H9 (cell line): Measurements from ENCODE around the gene TRAP1. TPM values are rescaled to one million over a fixed set of nuclear protein-coding genes. Genes with fewer than 3 reads are reported as not detected.

Experiments
- DNase-seq: peaks from one replicate; pipeline ENCODE4 v3.0.0-alpha.2; 2017
- H2AFZ ChIP-seq: one replicate; pipeline ENCODE4 v1.6.1; 2013; ENCODE audit warnings: mild to moderate bottlenecking, low read length, control low read depth, moderate library complexity
- H2AK5ac ChIP-seq: 2 replicates; pipeline ENCODE4 v1.6.1; 2013; ENCODE audit warnings: low read length, control low read depth, mixed read lengths; ENCODE audit not compliant: insufficient read length
- H2BK120ac ChIP-seq: one replicate; pipeline ENCODE4 v1.6.1; 2013; ENCODE audit warnings: low read depth, mild to moderate bottlenecking, low read length, control low read depth, inconsistent platforms; ENCODE audit not compliant: poor library complexity, severe bottlenecking
- H2BK12ac ChIP-seq: 2 replicates; pipeline ENCODE4 v1.6.1; 2013; ENCODE audit warnings: low read length, control low read depth, mixed read lengths, low read depth; ENCODE audit not compliant: insufficient read length
- H2BK15ac ChIP-seq: 2 replicates; pipeline ENCODE4 v1.6.1; 2013; ENCODE audit warnings: low read depth, low read length, control low read depth
- H2BK20ac ChIP-seq: one replicate; pipeline ENCODE4 v1.6.1; 2013; ENCODE audit warnings: low read depth, mild to moderate bottlenecking, low read length, control low read depth, inconsistent platforms; ENCODE audit not compliant: poor library complexity, severe bottlenecking
- H2BK5ac ChIP-seq: 2 replicates; pipeline ENCODE4 v1.6.1; 2013; ENCODE audit warnings: low read length, control low read depth, mixed read lengths; ENCODE audit not compliant: insufficient read length
- H3K14ac ChIP-seq: 2 replicates; pipeline ENCODE4 v1.6.1; 2013; ENCODE audit warnings: low read length, control low read depth; ENCODE audit not compliant: insufficient read depth
- H3K18ac ChIP-seq: 2 replicates; pipeline ENCODE4 v1.6.1; 2013; ENCODE audit warnings: low read depth, mild to moderate bottlenecking, mixed read lengths, low read length, control low read depth; ENCODE audit not compliant: insufficient read length
- H3K23ac ChIP-seq: 2 replicates; pipeline ENCODE4 v1.6.1; 2013; ENCODE audit warnings: low read length, control low read depth, mixed read lengths, low read depth; ENCODE audit not compliant: insufficient read length
- H3K23me2 ChIP-seq: 2 replicates; pipeline ENCODE4 v1.6.1; 2013; ENCODE audit warnings: low read depth, mild to moderate bottlenecking, mixed read lengths, low read length, control low read depth; ENCODE audit not compliant: insufficient read length, poor library complexity, severe bottlenecking
- H3K27ac ChIP-seq: 2 replicates; pipeline ENCODE4 v1.5.1; 2013; ENCODE audit warnings: low read length, control low read depth, mixed read lengths, low read depth; ENCODE audit not compliant: insufficient read length
- H3K27me3 ChIP-seq: 2 replicates; pipeline ENCODE4 v1.6.1; 2013; ENCODE audit warnings: low read length, control low read depth, inconsistent platforms; ENCODE audit not compliant: insufficient read depth
- H3K4ac ChIP-seq: 2 replicates; pipeline ENCODE4 v1.6.1; 2013; ENCODE audit warnings: low read depth, mild to moderate bottlenecking, control low read depth, inconsistent platforms, low read length, moderate library complexity
- H3K4me1 ChIP-seq: 2 replicates; pipeline ENCODE4 v1.6.1; 2013; ENCODE audit warnings: low read length, control low read depth, inconsistent platforms; ENCODE audit not compliant: insufficient read depth
- H3K4me2 ChIP-seq: 2 replicates; pipeline ENCODE4 v1.6.1; 2013; ENCODE audit warnings: low read length, control low read depth, mixed read lengths; ENCODE audit not compliant: insufficient read length, insufficient read depth
- H3K56ac ChIP-seq: 2 replicates; pipeline ENCODE4 v1.6.1; 2013; ENCODE audit warnings: low read depth, mild to moderate bottlenecking, mixed read lengths, low read length, control low read depth; ENCODE audit not compliant: insufficient read length
- H3K79me1 ChIP-seq: 2 replicates; pipeline ENCODE4 v1.6.1; 2013; ENCODE audit warnings: low read depth, mild to moderate bottlenecking, moderate library complexity, low read length, control low read depth, inconsistent platforms; ENCODE audit not compliant: insufficient read depth, poor library complexity, severe bottlenecking
- H3K79me2 ChIP-seq: 2 replicates; pipeline ENCODE4 v1.6.1; 2013; ENCODE audit warnings: low read length, control low read depth, inconsistent platforms; ENCODE audit not compliant: insufficient read depth
- H3K9ac ChIP-seq: 2 replicates; pipeline ENCODE4 v1.6.1; 2013; ENCODE audit warnings: low read length, control low read depth, mixed read lengths; ENCODE audit not compliant: insufficient read length; ENCODE audit errors: extremely low read depth
- H3K9me3 ChIP-seq: one replicate; pipeline ENCODE4 v1.6.1; 2013; ENCODE audit warnings: low read depth, low read length, inconsistent platforms; ENCODE audit not compliant: control insufficient read depth
- H3T11ph ChIP-seq: one replicate; pipeline ENCODE4 v1.6.1; 2013; ENCODE audit warnings: mild to moderate bottlenecking, low read length, control low read depth, inconsistent platforms
- H4K20me1 ChIP-seq: one replicate; pipeline ENCODE4 v1.6.1; 2013; ENCODE audit not compliant: control insufficient read depth, insufficient read length, insufficient read depth
- H4K5ac ChIP-seq: 2 replicates; pipeline ENCODE4 v1.6.1; 2013; ENCODE audit warnings: low read depth, mild to moderate bottlenecking, mixed read lengths, low read length, control low read depth; ENCODE audit not compliant: insufficient read length
- H4K8ac ChIP-seq: replicated peaks from 2 replicates; pipeline ENCODE4 v1.6.1; 2013; ENCODE audit warnings: low read length, control low read depth, mixed read lengths, low read depth; ENCODE audit not compliant: insufficient read length
- H4K91ac ChIP-seq: 2 replicates; pipeline ENCODE4 v1.6.1; 2013; ENCODE audit warnings: low read depth, mild to moderate bottlenecking, moderate library complexity, mixed read lengths, low read length, control low read depth; ENCODE audit not compliant: insufficient read length
- H3K27ac Mint-ChIP-seq, 3 experiments: 2 replicates in 2 of 3; 3 replicates in 1 of 3; pipeline ENCODE4 v1.8.0; 2020 to 2021; ENCODE audit warnings: mixed read lengths in 3 of 3, mild to moderate bottlenecking in 1 of 3, moderate library complexity in 1 of 3
- H3K27me3 Mint-ChIP-seq: 2 replicates; pipeline ENCODE4 v1.8.0; 2021; ENCODE audit warnings: low read depth, mild to moderate bottlenecking, moderate library complexity, mixed read lengths
- H3K36me3 Mint-ChIP-seq, 3 experiments: 2 replicates in 2 of 3; 3 replicates in 1 of 3; pipeline ENCODE4 v1.8.0; 2020 to 2021; ENCODE audit warnings: low read depth in 3 of 3, mixed read lengths in 3 of 3; ENCODE audit not compliant: insufficient read depth in 1 of 3
- H3K4me1 Mint-ChIP-seq, 2 experiments: 2 replicates each; pipeline ENCODE4 v1.8.0; 2020; ENCODE audit warnings: mixed read lengths in 2 of 2
- H3K4me3 Mint-ChIP-seq, 2 experiments: 2 replicates in 1 of 2; 3 replicates in 1 of 2; pipeline ENCODE4 v1.8.0; 2020 to 2021; ENCODE audit warnings: mild to moderate bottlenecking in 2 of 2, mixed read lengths in 2 of 2, moderate library complexity in 1 of 2
- H3K9me3 Mint-ChIP-seq, 2 experiments: 2 replicates in 1 of 2; 3 replicates in 1 of 2; pipeline ENCODE4 v1.8.0; 2020; ENCODE audit warnings: mild to moderate bottlenecking in 2 of 2, mixed read lengths in 2 of 2, moderate library complexity in 1 of 2
- WGBS: extraction: QIAGEN DNeasy Blood & Tissue Kit; methylation state at CpG from one replicate; pipeline ENCODE4 v1.1.7; 2013; ENCODE audit warnings: missing lambda C conversion rate, low lambda C conversion rate, mixed read lengths; ENCODE audit not compliant: insufficient read length; ENCODE audit errors: extremely low coverage; 5-methylcytosine and 5-hydroxymethylcytosine counted together
- total RNA-seq: library from RNA; stranded (reverse); gene quantifications from 2 replicates; pipeline ENCODE4 v1.2.1, GENCODE V29; 2021
- TF ChIP-seq, protein P1 (sequence below): fragments of 200-600 bp; sonication (generic); conservative IDR thresholded peaks from 3 replicates; pipeline ENCODE4 v1.8.0; 2021; ENCODE audit warnings: antibody characterized with exemption, mild to moderate bottlenecking

The TRAP1 gene
- total RNA-seq, 1 experiment from 2014 or later, result 211 TPM

DNA sequence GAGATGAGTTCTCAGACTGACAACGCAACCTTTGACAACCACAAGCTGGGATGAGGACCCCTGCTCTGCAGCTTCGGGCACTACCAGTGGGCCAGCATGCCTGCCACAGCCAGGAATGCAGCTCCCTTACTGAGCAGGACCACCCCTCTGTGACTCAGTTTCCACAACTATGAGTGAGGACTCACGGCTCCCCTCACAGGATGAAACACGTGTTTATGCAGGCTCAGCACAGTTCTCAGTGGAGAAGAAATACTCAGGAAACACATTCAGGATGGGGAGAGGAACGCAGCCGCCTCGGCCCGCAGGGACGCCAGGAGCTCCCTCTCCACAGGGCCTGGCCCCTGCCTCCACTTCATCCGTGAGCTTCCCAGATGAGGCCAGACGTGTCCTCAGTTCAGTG lies 48.7 kb downstream of the TRAP1 start:
- Histone ChIP-seq H3K9ac (no peak overlapping the region), H4K8ac (no peak overlapping the region), H3K4me1 (no peaks in the 10 kb centered on the region), H2AK5ac (no peak overlapping the region), H3K14ac (no peak overlapping the region), H3K23ac (no peak overlapping the region), H3T11ph (no peak overlapping the region), H3K27ac (no peak overlapping the region), H3K27me3 (no peaks in the 10 kb centered on the region), H4K20me1 (no peaks in the 10 kb centered on the region), H3K9me3 (no peaks in the 10 kb centered on the region), H3K18ac (no peak overlapping the region), H3K79me2 (no peaks in the 10 kb centered on the region), H2AFZ (no peak overlapping the region), H4K5ac (no peak overlapping the region), H3K56ac (no peak overlapping the region), H3K79me1 (no peaks in the 10 kb centered on the region), H2BK20ac (no peak overlapping the region), H2BK120ac (no peak overlapping the region), H3K4ac (no peak overlapping the region), H2BK5ac (no peak overlapping the region), H4K91ac (no peak overlapping the region), H3K4me2 (no peak overlapping the region), H3K23me2 (no peaks in the 10 kb centered on the region), H2BK15ac (no peak overlapping the region; the same call in 1 of the 2 replicates), H2BK12ac (no peak overlapping the region)
- no peaks in the 10 kb centered on the region for H3K9me3 Mint-ChIP-seq
- TF ChIP-seq, protein P1, sequence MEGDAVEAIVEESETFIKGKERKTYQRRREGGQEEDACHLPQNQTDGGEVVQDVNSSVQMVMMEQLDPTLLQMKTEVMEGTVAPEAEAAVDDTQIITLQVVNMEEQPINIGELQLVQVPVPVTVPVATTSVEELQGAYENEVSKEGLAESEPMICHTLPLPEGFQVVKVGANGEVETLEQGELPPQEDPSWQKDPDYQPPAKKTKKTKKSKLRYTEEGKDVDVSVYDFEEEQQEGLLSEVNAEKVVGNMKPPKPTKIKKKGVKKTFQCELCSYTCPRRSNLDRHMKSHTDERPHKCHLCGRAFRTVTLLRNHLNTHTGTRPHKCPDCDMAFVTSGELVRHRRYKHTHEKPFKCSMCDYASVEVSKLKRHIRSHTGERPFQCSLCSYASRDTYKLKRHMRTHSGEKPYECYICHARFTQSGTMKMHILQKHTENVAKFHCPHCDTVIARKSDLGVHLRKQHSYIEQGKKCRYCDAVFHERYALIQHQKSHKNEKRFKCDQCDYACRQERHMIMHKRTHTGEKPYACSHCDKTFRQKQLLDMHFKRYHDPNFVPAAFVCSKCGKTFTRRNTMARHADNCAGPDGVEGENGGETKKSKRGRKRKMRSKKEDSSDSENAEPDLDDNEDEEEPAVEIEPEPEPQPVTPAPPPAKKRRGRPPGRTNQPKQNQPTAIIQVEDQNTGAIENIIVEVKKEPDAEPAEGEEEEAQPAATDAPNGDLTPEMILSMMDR, result no peak
- peak overlapping the region in 1 of 3 experiments; percentile 49; a peak in 1 of 7 replicates for H3K27ac Mint-ChIP-seq
- H3K4me1 Mint-ChIP-seq, result no peaks in the 10 kb centered on the region
- no peaks in the 10 kb centered on the region; the same call in 1 of the 2 replicates for H3K27me3 Mint-ChIP-seq
- WGBS, result no CpG with 5 or more reads among the region's 11 CpGs
- H3K4me3 Mint-ChIP-seq, result no peak overlapping the region
- H3K36me3 Mint-ChIP-seq, result peaks cover 45 to 80% (median 74%) of the 10 kb centered on the region in 3 experiments
- DNase-seq, result no peak
